Activated CD8-positive, alpha-beta T cell treated with anti-CD3 and anti-CD28 coated beads, Interleukin-2, amount 10 ng/mL, durations not matched to agents 7 days and 5 days (primary cell): ENCODE results near the gene ACTR3C. TPM values are rescaled to one million over a fixed set of nuclear protein-coding genes. Genes with fewer than 3 reads are reported as not detected.

Experiments used
- ATAC-seq: fragments of 150-1000 bp; cut with Tn5 transposase; one replicate; pipeline ENCODE4 v1.10.0; 2021; ENCODE audit warnings: moderate library complexity
- CTCF ChIA-PET: fragments of 350-600 bp; sonication (Branson Sonifier 250); formaldehyde crosslinking; loops from one replicate; lab custom pipeline; 2021; ENCODE audit warnings: antibody characterized with exemption; lab: Charles Lee
- POLR2A ChIA-PET: fragments of 350-600 bp; sonication (Branson Sonifier 250); formaldehyde crosslinking; loops from one replicate; lab custom pipeline; 2021; ENCODE audit warnings: antibody characterized with exemption; lab: Charles Lee
- DNase-seq: peaks from one replicate; pipeline ENCODE4 v3.0.0-alpha.2; 2020
- H3K27ac Mint-ChIP-seq: one replicate; pipeline ENCODE4 v1.8.0; 2021; ENCODE audit warnings: mild to moderate bottlenecking, mixed read lengths
- H3K27me3 Mint-ChIP-seq: one replicate; pipeline ENCODE4 v1.8.0; 2021; ENCODE audit warnings: low read depth, mixed read lengths
- H3K36me3 Mint-ChIP-seq: one replicate; pipeline ENCODE4 v1.8.0; 2021; ENCODE audit warnings: low read depth, mixed read lengths
- H3K4me1 Mint-ChIP-seq: one replicate; pipeline ENCODE4 v1.8.0; 2021; ENCODE audit warnings: low read depth, mixed read lengths
- H3K4me3 Mint-ChIP-seq: one replicate; pipeline ENCODE4 v1.8.0; 2021; ENCODE audit warnings: mild to moderate bottlenecking, mixed read lengths
- H3K9me3 Mint-ChIP-seq: one replicate; pipeline ENCODE4 v1.8.0; 2022; ENCODE audit warnings: mixed read lengths; ENCODE audit not compliant: insufficient read depth
- total RNA-seq, 2 experiments: library from RNA; stranded (reverse); gene quantifications; one replicate each; pipeline ENCODE4 v1.2.3, GENCODE V29; 2021

ACTR3C gene
- total RNA-seq, 2 experiments from 2014 or later, result 4.6 TPM

DNA sequence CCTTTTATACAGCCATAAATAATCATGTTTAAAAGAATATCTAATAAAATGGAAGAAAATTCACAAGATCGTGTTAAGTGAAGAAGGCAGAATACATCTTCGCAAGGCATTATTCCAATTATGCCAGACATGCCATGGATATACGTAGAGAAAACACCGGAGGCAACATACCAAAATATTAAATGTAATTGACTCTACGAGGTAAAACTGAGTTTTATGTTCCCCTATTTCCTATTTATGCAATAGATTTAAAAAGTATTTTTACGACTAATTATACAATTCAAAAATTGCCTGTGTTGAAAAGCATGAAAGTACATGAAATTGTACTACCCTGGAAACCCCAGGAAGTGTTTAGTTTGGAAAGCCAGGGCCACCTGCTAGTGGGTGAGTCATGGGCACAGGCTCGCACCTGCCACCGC, 44.3 kb upstream of the ACTR3C start:
- ATAC-seq, result no peak
- no peak for DNase-seq
- peak overlapping the region; percentile 75 for H3K27ac Mint-ChIP-seq
- ChIA-PET POLR2A (interaction anchor here (1.1 to 2.4 kb wide), 4 partner anchors 9 to 38 kb away, joined by 4 to 9 read pairs (median 6); a partner anchor contains a TSS), CTCF (interaction anchor here (0.9 to 3.3 kb wide), 4 partner anchors 11 to 39 kb away, joined by 4 to 31 read pairs (median 12); partner anchors contain the start of gene ZNF775)
- peaks cover 46% of the 10 kb centered on the region for H3K4me1 Mint-ChIP-seq
- no peaks in the 10 kb centered on the region for H3K9me3 Mint-ChIP-seq
- peaks cover 4% of the 10 kb centered on the region for H3K36me3 Mint-ChIP-seq
- H3K4me3 Mint-ChIP-seq, result peak overlapping the region; percentile 74
- H3K27me3 Mint-ChIP-seq, result no peaks in the 10 kb centered on the region

GRCh38 chr7:150365673-150366398, 42.5 kb upstream of the ACTR3C start:
- ATAC-seq, result no peak
- H3K27ac Mint-ChIP-seq, result no peak overlapping the region
- peaks cover 1% of the 10 kb centered on the region for H3K36me3 Mint-ChIP-seq
- no peaks in the 10 kb centered on the region for H3K9me3 Mint-ChIP-seq
- ChIA-PET CTCF (interaction anchor here (0.6 to 3.0 kb wide), 9 partner anchors 8 to 52 kb away, joined by 3 to 13 read pairs (median 4); a partner anchor contains a TSS), POLR2A (interaction anchor here (0.9 to 2.4 kb wide), 3 partner anchors 8 to 42 kb away, joined by 3 to 6 read pairs (median 3); partner anchors contain the start of genes ACTR3C and LRRC61)
- no peak for DNase-seq
- H3K4me1 Mint-ChIP-seq, result peaks cover 47% of the 10 kb centered on the region
- H3K27me3 Mint-ChIP-seq, result no peaks in the 10 kb centered on the region
- H3K4me3 Mint-ChIP-seq, result no peak overlapping the region

DNA sequence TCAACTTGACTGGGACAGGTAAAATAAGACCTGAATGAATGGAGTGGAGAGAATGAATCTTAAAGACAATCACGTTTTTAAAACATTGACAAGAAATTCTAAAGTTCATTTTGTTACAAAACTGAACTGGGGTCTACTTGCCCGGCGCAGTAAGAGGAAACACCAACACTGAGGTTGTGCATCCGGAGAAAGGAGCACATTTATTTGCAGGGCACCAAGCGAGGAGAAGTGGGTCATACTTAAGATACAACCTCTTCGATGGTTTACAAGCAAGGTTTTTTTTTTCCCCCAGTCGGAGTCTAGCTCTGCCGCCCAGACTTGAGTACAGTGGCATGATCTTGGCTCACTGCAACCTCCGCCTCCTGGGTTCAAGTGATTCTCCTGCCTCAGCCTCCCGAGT, 41.8 kb upstream of the ACTR3C start:
- POLR2A ChIA-PET, result no interaction called here
- Mint-ChIP-seq H3K9me3 (no peaks in the 10 kb centered on the region), H3K27ac (no peak overlapping the region), H3K36me3 (peaks cover under 1% of the 10 kb centered on the region), H3K4me1 (peaks cover 43% of the 10 kb centered on the region), H3K27me3 (no peaks in the 10 kb centered on the region), H3K4me3 (no peak overlapping the region)
- CTCF ChIA-PET, result interaction anchor here (1.5 to 3.0 kb wide), 6 partner anchors 8 to 41 kb away, joined by 3 to 13 read pairs (median 6); a partner anchor contains a TSS
- ATAC-seq (no peak), DNase-seq (no peak)

DNA sequence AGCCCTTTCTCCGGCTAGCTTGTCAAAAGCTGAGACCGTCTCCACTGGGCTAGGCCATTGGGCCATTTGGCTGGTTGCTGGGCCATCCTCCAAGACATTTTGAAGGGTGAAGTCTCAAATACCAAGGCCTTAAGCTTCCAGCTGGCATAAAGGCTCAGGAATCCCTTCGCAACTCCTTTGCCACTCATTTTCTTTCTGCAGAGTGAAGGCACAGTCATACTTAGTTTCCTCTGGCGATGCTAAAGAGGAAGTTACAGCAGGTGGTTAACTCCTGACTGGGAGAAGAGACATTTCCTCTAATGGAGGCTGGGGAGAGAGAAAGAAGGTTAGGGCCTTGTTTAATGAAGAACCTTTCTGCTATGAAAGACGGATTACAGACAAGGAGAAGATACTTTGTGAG, 40.5 kb upstream of the ACTR3C start:
- DNase-seq, result no peak
- ChIA-PET POLR2A (interaction anchor here (1.6 kb wide), 1 partner anchor 14 kb away, joined by 5 read pairs; no protein-coding TSS in a partner anchor), CTCF (interaction anchor here (1.6 kb wide), 1 partner anchor 8 kb away, joined by 4 read pairs; no protein-coding TSS in a partner anchor)
- Mint-ChIP-seq H3K4me3 (no peak overlapping the region), H3K9me3 (no peaks in the 10 kb centered on the region), H3K36me3 (peaks cover 3% of the 10 kb centered on the region), H3K27ac (no peak overlapping the region), H3K27me3 (peaks cover 4% of the 10 kb centered on the region), H3K4me1 (peaks cover 43% of the 10 kb centered on the region)
- ATAC-seq, result no peak

DNA sequence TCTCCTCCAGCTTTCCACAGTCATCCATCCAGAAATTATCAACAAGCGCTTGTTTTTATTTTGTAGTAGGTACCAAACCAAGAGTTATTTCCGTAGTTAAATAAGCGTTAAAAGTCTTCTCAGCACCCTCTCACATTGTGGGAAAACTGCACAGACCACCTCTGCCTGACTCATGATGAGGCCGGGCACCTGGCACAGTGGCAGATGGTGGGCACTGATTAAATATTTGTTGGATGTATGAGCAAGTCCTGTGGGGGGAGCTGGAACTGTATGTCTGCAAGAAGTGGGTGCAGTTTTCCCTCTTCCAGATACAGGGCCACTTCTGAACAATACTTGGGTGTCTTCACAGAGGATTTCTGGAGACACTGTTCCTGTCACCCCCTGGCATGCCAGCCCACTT, 40.0 kb upstream of the ACTR3C start:
- no peak overlapping the region for H3K4me3 Mint-ChIP-seq
- H3K27ac Mint-ChIP-seq, result no peak overlapping the region
- H3K36me3 Mint-ChIP-seq, result peaks cover 3% of the 10 kb centered on the region
- no peak for ATAC-seq
- no peaks in the 10 kb centered on the region for H3K9me3 Mint-ChIP-seq
- POLR2A ChIA-PET, result interaction anchor here (1.6 kb wide), 1 partner anchor 15 kb away, joined by 5 read pairs; no protein-coding TSS in a partner anchor
- no peak for DNase-seq
- CTCF ChIA-PET, result no interaction called here
- H3K4me1 Mint-ChIP-seq, result peaks cover 47% of the 10 kb centered on the region
- peaks cover 4% of the 10 kb centered on the region for H3K27me3 Mint-ChIP-seq

- H3K27me3 Mint-ChIP-seq, result peaks cover 4% of the 10 kb centered on the region
- H3K36me3 Mint-ChIP-seq, result peaks cover 3% of the 10 kb centered on the region
- ATAC-seq, result no peak
- no peak overlapping the region for H3K4me3 Mint-ChIP-seq
- ChIA-PET CTCF (interaction anchor here (1.7 kb wide), 1 partner anchor 16 kb away, joined by 3 read pairs; no protein-coding TSS in a partner anchor), POLR2A (no interaction called here)
- H3K27ac Mint-ChIP-seq, result no peak overlapping the region
- no peaks in the 10 kb centered on the region for H3K9me3 Mint-ChIP-seq
- no peak for DNase-seq
- peaks cover 53% of the 10 kb centered on the region for H3K4me1 Mint-ChIP-seq
These were observed 38.7 kb upstream of the ACTR3C start for GRCh38 chr7:150361807-150362621.

- Mint-ChIP-seq H3K4me3 (no peak overlapping the region), H3K9me3 (no peaks in the 10 kb centered on the region), H3K27ac (no peak overlapping the region), H3K27me3 (peaks cover 4% of the 10 kb centered on the region), H3K4me1 (peaks cover 57% of the 10 kb centered on the region), H3K36me3 (peaks cover 3% of the 10 kb centered on the region)
- DNase-seq (no peak), ATAC-seq (no peak)
- ChIA-PET POLR2A (no interaction called here), CTCF (interaction anchor here (0.7 to 1.7 kb wide), 2 partner anchors 15 to 16 kb away, joined by 3 read pairs; no protein-coding TSS in a partner anchor)
These were observed 38.1 kb upstream of the ACTR3C start for GRCh38 chr7:150361402-150361801.

- no peaks in the 10 kb centered on the region for H3K9me3 Mint-ChIP-seq
- H3K4me1 Mint-ChIP-seq, result peaks cover 52% of the 10 kb centered on the region
- H3K36me3 Mint-ChIP-seq, result peaks cover 3% of the 10 kb centered on the region
- DNase-seq (no peak), ATAC-seq (no peak)
- POLR2A ChIA-PET, result no interaction called here
- CTCF ChIA-PET, result interaction anchor here (1.7 kb wide), 1 partner anchor 14 kb away, joined by 3 read pairs; no protein-coding TSS in a partner anchor
- H3K4me3 Mint-ChIP-seq, result peak overlapping the region; percentile 16
- peaks cover 4% of the 10 kb centered on the region for H3K27me3 Mint-ChIP-seq
- peak overlapping the region; percentile 73 for H3K27ac Mint-ChIP-seq
These were observed 37.2 kb upstream of the ACTR3C start for GRCh38 chr7:150360363-150361058.

GRCh38 chr7:150359622-150360362, 36.4 kb upstream of the ACTR3C start:
- peaks cover 51% of the 10 kb centered on the region for H3K4me1 Mint-ChIP-seq
- peaks cover 4% of the 10 kb centered on the region for H3K27me3 Mint-ChIP-seq
- H3K9me3 Mint-ChIP-seq, result no peaks in the 10 kb centered on the region
- no peak for DNase-seq
- H3K36me3 Mint-ChIP-seq, result peaks cover 3% of the 10 kb centered on the region
- H3K4me3 Mint-ChIP-seq, result peak overlapping the region; percentile 16
- POLR2A ChIA-PET, result no interaction called here
- H3K27ac Mint-ChIP-seq, result peak overlapping the region; percentile 73
- CTCF ChIA-PET, result no interaction called here
- no peak for ATAC-seq

DNA sequence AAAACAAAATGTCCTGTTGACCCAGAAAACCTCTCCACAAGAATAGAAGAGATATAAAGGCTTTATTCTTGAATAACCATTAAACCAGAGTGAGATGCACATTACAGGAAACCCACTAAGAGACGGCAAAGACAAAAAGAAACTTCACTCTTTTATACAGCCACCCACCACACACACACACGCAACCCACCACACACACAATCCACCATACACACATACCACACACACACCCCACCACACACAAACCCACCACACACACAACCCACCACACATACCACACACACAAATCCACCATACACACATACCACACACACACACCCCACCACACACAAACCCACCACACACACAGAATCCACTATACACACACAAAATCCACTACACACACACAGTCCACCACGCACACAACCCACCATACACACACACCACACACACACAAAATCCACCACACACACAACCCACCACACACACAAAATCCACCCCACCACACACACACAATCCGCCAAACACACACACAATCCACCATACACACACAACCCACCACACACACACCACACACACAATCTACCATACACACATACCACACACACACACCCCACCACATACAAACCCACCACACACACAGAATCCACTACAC, 35.8 kb upstream of the ACTR3C start:
- DNase-seq, result no peak
- no peak overlapping the region for H3K4me3 Mint-ChIP-seq
- H3K27ac Mint-ChIP-seq, result peak overlapping the region; percentile 73

More for the DNA sequence above, 35.8 kb upstream of the ACTR3C start:
- CTCF ChIA-PET, result interaction anchor here (0.8 to 4.8 kb wide), 6 partner anchors 10 to 604 kb away, joined by 3 to 36 read pairs (median 10); partner anchors contain the start of genes REPIN1 and ZNF775
- Mint-ChIP-seq H3K9me3 (no peaks in the 10 kb centered on the region), H3K36me3 (peaks cover 3% of the 10 kb centered on the region), H3K27me3 (peaks cover 4% of the 10 kb centered on the region), H3K4me1 (peaks cover 47% of the 10 kb centered on the region)
- POLR2A ChIA-PET, result interaction anchor here (0.8 to 1.5 kb wide), 3 partner anchors 9 to 25 kb away, joined by 3 to 6 read pairs (median 4); partner anchors contain the start of gene REPIN1
- ATAC-seq, result peak; percentile 14
